Measurements from ENCODE around the gene MAP7. TPM values are rescaled to one million over a fixed set of nuclear protein-coding genes. Genes with fewer than 3 reads are reported as not detected.

MAP7 gene
- total and polyA plus RNA-seq, 2 of the 13 experiments (the other 11 are each of a cell fraction or from before 2014, with no cell fraction given): 0.04 TPM; not detected in 1

GRCh38 chr6:136383268-136383937 lies 166.8 kb downstream of the MAP7 start (continued):
- no peak for TF ChIP-seq ATF2 (CRISPR knock-in tag; IDR thresholded peaks at IDR 0.05)

- H3K4me2 ChIP-seq (ENCODE audit: low read depth, low read length): no peak overlapping the region
- DNase-seq (ENCODE audit: low spot score) (no peak), FAIRE-seq (no peak), ATAC-seq (no peak)
- no peaks in the 10 kb centered on the region for H3K9me3 ChIP-seq (ENCODE audit: low read length)
- no peaks in the 10 kb centered on the region for H4K20me1 ChIP-seq (ENCODE audit: insufficient read depth, low read length)
- H3K4me1 ChIP-seq (ENCODE audit: insufficient read depth, low read length): no peaks in the 10 kb centered on the region
- ChIA-PET POLR2A (no interaction called here), CTCF (ENCODE audit: low intra/inter-chr PET ratio, low total read pairs) (no interaction called here)
- H3K27me3 ChIP-seq (ENCODE audit: control insufficient read depth in 1 of 2, insufficient read depth in 2 of 2, low read length in 2 of 2): no peaks in the 10 kb centered on the region
- no peak overlapping the region for H2AFZ ChIP-seq (ENCODE audit: low read length)
- no peaks in the 10 kb centered on the region for H3K79me2 ChIP-seq (ENCODE audit: insufficient read depth, low read length)
- no peaks in the 10 kb centered on the region for H3K36me3 ChIP-seq (replicated peaks in 1 of 2; ENCODE audit: control insufficient read depth in 1 of 2, insufficient read depth in 2 of 2, low read length in 2 of 2)
- intact Hi-C loops (cut with micrococcal nuclease; ENCODE audit: unreplicated experiment): no loop called here
- H3K27ac ChIP-seq (ENCODE audit: extremely low read length, insufficient read depth, low read length): no peak overlapping the region
- H3K9ac ChIP-seq (ENCODE audit: insufficient read depth, low read depth, low read length): no peak overlapping the region
- TF ChIP-seq ZNF280D (CRISPR knock-in tag; IDR thresholded peaks at IDR 0.05) (no peak), MXD3 (CRISPR knock-in tag; IDR thresholded peaks at IDR 0.05) (no peak), KAT7 (CRISPR knock-in tag; IDR thresholded peaks at IDR 0.05; ENCODE audit: borderline replicate concordance) (no peak), ELK4 (CRISPR knock-in tag; IDR thresholded peaks at IDR 0.05; ENCODE audit: borderline replicate concordance) (no peak), PHB2 (IDR thresholded peaks at IDR 0.05; ENCODE audit: partially characterized antibody) (no peak), ZMYM3 (CRISPR knock-in tag; IDR thresholded peaks at IDR 0.05) (no peak), ZNF224 (CRISPR knock-in tag; IDR thresholded peaks at IDR 0.05) (no peak), PHF5A (CRISPR knock-in tag; IDR thresholded peaks at IDR 0.05; ENCODE audit: low read depth, unreplicated experiment) (no peak), PAX8 (CRISPR knock-in tag; IDR thresholded peaks at IDR 0.05; ENCODE audit: borderline replicate concordance) (no peak), ISL2 (CRISPR knock-in tag; IDR thresholded peaks at IDR 0.05) (no peak), ZBTB10 (CRISPR knock-in tag; IDR thresholded peaks at IDR 0.05; ENCODE audit: borderline replicate concordance) (no peak), ZEB1 (IDR thresholded peaks at IDR 0.05; ENCODE audit: insufficient replicate concordance, low read depth) (no peak)
- in situ Hi-C loops (cut with HindIII; ENCODE audit: extremely low pct_ligation_motif_present, low pct_unique_long_range_greater_than_20kb): no loop called here
- no peak overlapping the region for H3K4me3 ChIP-seq (replicated peaks in 1 of 3; ENCODE audit: insufficient read depth in 1 of 3, low read depth in 2 of 3, low read length in 3 of 3)
- BruUV-seq (replicated peaks): no TSS peak
Measured at GRCh38 chr6:136382676-136383252, 167.5 kb downstream of the MAP7 start.

Measured in HepG2 (cell line).